T follicular helper cell (primary cell): ENCODE data around the gene PAM16.

Experiments used
- DNase-seq: peaks from one replicate; pipeline ENCODE4 v3.0.0-alpha.2; 2020; ENCODE audit warnings: low read depth

Gene PAM16

DNA sequence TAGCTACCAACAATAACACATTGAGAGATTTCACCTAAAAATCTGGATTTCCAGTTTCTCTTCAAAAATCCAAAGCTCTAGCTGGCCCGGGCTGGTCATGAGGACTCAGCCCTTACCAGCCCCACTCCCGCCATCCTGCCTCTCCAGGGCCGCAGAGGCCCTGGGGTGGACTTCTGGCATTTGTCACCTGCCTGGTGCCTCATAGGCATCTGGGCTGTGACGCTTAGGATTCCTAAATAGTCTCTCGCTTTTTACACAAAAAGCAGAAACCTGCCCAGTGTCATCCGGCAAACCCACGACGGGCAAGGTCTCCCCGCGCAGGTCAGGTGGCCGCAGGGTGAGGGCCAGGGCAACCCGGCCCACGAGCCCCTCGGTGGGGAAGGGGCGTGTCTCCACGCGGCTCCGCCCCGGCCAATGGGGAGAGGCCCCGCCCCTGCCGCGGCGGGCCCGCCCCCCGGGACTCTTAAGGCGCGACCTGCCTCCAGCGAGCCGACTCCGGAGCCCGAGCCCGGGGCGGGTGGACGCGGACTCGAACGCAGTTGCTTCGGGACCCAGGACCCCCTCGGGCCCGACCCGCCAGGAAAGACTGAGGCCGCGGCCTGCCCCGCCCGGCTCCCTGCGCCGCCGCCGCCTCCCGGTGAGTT lies 20.4 kb upstream of the PAM16 start, which contains the start of gene VASN:
TSS of gene VASN (plus strand) at position 492 of the 644 bp plus-strand sequence. CDS start 9,030 bp downstream, outside the sequence.
- peak; percentile 71 for DNase-seq

DNA sequence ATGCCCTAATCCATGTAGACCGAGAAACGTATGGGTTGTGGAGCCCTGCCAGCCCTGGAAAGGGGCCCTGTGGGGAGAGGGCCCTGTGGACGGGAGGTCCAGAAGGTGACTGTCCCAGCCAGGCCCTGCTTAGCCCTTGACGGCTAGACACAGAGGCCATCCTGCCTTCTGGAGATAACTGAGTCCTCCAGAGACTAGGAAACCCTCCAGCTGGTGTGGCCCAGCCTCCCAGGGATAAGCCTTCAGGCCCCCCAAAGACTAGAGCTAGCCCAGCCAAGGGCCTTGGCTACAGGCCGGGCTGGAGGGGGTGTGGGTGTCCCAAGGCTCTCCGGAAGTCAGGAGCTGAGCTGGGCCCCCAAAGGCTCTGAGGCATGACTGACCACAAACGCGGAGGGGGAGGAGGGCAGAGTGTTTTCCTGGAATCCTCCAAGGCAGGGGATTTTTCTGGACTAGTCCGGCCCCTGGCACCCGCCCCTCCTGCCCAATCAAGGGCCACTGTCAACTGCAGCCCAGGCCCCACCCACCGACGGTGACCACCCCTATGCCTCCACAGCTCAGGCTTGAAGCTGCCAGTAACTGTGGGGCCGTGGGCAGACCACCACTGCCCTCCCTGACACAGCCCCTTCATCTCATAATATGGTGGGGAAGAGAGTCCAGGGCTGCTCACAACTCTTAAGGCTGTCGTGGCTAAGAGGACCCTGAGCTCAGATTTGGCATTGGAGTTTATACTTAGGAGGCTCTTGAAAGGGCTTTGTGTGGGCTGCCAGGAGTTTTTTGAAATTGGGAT lies 19.6 kb upstream of the PAM16 start:
- DNase-seq = no peak

DNA sequence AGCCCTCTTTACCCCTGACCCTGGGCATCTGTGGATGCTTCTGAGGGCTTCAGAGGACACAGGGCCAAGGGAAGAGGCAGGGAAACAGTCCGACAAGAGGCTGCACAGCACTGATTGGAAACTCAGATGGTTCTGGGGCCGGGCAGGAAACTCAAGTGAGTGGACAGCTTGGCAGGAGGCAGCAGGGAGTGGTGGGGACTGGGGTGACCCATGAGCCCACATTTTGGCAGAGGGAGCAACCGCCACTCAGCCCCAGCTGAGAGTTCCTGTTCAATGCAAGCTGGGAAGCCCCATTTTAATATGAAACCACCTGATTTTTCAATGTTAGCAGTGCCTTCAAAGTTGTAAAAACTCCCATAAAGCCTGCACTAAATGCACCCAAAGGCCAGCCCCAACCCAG lies 19.0 kb upstream of the PAM16 start:
- no peak for DNase-seq

DNA sequence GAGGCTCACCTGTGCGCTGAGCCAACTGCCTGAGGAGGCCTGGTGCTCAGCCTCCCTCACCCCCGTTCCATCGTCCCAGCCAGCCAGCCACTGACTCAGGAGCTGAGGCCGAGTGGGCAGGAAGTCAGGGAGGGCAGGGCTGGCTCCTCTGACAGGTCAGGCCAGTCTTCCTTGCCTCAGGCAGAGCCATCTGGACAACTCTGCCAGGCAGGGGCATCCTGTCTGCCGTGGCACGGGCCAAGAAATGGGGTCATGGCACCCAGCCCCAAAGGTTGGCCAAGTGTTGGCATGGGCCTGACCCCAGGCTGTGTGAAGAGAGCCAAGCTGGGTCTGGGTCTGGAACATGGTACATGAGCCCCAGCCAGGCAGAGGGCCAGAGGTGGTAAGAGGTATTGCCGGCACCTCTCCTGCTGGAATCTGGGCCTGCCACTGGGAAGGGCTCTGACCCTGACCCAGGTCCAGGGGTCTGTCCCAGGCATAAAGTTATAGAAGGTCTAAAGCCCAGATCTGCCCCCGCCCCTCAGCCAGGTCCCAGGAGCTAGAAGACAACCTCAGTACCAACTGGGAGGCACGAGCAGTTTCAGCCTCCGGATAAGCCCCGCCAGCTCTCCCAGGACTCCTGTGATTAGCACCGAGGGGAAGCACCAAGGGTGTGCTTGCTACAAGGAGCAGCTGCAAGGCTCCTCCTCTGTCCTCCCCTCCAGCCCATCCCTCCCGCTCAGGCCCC lies 18.0 kb upstream of the PAM16 start:
- no peak for DNase-seq

DNA sequence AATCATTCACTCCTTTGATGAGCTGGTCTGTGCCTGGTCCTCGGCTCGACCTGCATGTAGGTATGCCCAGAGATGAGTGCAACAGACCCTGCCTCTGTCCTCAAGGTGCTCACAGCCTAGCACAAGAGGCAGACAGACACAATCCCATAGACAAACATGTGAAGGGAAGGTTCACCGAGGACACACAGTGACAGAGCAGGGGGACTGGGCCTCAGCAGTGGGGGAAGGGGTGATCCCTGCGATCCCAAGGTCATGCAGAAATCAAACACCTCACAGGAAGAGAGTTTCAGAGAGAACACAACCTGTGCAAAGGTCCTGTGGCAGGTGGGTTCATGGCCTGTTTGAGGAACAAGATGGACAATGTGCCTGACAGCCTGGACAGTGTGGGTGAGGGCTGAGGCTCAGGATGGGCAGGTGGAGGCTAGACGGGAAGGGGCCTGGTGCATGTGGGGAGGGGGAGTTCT lies 16.3 kb upstream of the PAM16 start:
- no peak for DNase-seq

DNA sequence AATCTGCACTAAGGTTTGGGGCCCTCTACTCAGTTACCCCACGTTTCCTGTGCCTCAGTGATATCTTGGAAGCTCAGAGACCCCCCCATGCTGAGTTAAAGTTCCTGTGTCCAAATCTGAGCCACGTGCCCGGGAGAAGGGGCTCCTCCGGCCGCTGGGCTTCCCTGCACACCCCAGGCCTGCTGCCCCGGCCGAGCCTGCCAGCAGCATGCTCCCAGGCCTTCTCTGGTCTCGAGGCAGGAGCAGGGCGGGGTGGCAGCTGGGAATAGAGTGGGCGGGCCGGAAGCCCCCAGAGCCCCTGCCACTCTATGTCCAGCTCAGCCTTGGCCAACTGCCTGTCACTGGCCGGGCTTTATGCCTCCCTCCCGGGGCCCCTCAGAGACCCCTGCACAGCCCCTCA lies 14.9 kb upstream of the PAM16 start:
- DNase-seq = no peak

DNA sequence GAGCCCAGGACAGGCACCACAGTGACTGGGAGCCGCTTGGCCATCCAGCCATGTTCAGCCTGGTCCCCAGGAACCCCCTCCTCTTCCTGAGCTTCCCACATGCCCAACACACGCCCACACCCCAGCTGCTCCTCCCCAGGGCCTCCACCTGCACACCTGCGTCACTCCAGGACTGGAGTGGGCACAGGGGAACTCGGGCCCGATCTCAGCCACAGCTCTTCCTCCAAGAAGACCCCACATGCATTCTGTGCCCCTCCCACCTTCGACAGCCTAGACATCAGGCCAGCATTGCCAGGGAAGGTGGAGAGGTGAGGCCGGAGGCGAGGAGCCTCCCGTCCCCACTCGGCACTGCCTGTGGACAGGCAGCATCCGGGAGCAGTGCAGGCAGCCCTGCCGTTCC lies 14.5 kb upstream of the PAM16 start:
- no peak for DNase-seq

DNA sequence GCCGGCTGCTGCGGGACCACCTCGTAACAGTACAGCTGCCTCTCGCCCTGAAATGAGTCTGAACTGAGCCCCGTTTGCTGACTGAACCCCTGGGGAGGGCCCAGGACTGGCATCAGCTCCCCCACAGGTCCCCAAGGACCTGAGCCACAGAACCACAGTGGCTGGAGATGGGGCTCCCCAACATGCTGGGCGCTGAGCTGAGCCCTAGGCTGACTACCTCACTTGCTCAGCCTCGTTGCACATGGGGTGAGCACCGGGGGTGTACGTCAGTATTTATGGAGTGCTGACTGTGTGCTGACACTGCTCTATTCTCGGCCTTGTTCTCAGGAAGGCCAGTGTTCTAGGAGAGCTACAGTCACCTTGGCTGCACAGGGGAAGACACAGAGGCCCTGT lies 13.9 kb upstream of the PAM16 start:
- no peak for DNase-seq

DNA sequence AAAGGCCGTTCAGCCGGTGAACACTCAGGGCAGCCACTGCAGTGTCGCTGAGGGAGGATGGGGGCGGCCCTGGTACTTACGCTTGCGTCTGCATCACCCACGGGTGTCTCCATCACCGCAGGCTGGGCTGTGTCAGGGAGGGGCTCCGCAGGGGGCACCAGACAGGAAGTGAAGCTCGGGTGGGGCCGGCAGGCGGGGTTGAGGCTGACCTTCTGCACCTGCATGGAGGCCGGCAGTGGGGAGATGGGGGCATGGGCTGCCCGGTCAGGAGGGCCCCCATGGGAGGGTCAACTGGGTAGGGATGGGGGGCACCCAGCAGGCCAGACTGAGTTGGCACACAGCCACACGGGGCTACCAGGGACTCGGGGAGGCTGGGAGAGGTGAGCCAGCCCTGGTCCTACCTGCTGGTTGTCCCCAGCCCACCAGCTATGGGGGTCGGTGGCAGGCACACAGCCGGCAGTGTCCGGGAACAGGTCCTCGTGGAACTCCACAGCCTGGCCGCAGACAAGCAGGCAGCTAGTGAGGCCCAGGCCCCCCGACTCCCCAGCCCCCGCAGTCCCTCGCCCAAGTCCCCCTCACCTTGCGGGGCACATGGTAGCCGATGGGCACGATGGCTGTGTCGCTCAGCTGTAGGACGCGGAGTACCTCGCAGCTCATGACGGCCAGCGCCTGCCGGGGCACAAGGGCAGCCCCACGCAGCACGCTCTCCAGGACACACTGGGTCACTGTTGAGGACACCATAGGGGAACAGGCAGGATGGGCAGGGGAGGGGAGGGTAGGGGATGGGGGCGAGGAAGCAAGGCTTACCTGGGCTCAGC lies 13.3 kb upstream of the PAM16 start:
- DNase-seq = no peak

DNA sequence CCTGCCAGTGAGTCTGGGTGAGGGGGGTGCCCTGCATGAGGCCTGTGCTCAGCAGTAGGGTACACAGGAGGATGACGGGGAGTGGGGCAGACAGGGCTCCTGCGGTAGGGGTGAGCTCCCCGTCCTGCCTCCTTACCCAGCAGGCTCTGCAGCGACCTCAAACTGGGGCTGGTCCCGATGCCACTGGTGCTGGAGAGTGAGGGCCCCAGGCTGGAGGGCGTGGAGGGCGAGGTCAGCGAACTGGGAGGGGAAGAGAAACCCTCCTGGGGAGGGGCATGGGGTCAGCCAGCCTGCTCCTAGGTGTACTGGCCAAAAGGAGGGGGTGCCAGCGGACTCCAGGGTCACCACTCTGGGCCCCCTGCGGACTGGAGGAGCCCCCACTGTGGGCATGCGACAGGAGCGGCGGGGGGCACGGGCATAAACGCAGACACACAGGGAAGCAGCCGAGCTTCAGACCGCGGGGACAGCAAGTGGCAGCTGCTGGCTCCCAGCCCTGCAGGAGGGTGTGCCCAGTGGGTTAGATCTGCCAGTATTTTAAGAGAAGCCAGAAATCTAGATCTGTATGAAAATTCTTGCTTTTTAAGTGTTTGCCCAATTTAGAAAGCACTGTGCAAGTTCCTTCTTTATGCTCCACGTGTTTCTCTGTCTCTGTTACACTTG lies 11.5 kb upstream of the PAM16 start:
- no peak for DNase-seq

DNA sequence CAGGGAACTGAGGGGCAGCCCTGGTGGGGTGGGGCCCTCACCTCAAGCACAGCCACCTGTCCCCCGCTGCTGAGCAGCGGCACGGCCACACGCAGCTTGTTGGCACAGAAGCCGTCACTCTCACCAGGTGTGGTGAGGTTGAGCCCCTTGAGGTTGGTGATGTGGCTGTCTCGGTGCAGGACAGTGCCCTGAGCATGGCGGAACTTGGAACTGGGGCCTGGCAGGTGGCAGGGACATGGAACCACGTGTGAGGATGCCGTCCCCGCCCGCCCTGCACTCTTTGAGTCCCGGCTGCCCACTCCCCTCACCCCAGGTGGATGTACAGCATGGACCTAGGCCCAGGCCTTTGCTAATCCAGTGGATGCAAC lies 10.8 kb upstream of the PAM16 start:
- no peak for DNase-seq

DNA sequence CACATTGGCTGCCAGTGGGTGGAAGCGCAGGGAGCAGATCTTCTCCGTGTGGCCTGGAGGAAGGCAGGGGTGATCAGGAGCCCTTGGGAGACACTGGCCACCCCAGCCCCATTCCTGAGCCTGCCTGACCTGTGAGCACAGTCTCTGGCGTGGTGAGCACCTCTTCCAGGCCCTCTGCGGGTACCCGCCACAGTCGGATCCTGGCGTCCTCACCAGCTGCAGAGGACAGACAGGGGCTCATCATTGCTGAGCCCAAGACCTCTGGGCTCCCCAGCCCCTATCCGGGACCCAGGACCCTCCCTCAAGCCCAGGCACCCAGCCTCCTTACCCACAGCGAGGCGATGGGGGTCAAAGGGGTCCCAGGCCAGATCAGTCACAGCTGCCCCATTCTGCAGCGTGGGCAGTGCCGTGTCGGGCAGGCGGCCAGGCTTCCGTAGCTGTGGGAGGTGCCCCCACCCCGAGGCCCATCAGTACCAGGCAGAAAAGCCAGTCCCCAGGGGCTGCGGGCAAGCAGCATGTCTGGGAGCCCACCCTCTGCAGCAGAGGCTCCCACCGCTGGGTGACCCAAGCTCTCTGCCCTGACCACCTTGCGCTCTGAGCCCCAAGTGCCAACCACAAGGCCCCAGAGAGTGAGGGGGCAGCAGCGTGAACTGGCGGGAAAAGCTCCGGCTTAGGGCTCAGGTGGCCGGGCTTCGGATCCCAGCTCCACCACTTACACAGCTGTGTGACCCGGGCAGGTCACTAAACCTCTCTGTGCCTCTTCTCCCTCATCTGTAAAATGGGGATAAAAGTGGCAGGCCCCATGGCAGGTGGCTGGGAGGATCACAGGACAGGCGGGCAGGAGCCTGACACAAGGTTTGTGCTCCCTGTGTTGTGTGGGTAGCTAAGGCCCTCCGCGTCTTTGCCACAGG lies 10.2 kb upstream of the PAM16 start:
- DNase-seq = no peak

DNA sequence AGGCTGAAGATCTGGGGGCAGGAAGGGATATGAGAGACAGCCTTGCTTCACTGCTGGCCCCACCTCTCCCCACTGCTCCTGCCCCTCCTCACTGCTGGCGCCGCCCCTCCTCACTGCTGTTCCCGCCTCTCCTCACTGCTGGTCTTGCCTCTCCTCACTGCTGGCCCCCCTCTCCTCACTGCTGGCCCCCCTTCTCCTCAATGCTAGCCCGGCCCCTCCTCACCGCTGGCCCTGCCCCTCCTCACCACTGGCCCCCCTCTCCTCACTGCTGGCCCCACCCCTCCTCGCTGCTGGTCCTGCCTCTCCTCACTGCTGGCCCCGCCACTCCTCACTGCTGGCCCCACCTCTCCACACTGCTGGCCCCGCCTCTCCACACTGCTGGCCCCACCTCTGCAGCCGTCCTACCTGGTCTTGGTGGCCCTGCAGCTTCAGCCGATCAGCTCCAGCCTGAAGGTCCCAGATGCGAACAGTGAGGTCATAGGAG lies 9.5 kb upstream of the PAM16 start:
- DNase-seq = no peak

DNA sequence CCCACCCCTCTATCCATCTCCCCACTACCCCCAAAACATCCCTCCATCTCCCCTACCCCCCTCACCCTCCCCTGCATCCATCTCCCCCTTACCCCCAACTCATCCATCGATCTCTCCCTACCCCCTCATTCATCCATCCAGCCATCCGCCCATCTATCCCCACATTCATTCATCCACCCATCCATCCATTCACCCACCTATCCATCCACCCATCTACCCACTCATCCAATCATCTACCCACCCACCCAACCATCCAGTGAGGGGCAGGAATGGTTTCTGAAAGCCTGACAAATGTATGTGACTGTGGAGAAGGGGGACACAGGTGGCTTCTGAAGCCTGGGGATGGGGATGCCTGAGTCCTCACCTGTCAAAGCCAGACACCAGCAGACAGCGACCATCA lies 8.8 kb upstream of the PAM16 start:
- no peak for DNase-seq

DNA sequence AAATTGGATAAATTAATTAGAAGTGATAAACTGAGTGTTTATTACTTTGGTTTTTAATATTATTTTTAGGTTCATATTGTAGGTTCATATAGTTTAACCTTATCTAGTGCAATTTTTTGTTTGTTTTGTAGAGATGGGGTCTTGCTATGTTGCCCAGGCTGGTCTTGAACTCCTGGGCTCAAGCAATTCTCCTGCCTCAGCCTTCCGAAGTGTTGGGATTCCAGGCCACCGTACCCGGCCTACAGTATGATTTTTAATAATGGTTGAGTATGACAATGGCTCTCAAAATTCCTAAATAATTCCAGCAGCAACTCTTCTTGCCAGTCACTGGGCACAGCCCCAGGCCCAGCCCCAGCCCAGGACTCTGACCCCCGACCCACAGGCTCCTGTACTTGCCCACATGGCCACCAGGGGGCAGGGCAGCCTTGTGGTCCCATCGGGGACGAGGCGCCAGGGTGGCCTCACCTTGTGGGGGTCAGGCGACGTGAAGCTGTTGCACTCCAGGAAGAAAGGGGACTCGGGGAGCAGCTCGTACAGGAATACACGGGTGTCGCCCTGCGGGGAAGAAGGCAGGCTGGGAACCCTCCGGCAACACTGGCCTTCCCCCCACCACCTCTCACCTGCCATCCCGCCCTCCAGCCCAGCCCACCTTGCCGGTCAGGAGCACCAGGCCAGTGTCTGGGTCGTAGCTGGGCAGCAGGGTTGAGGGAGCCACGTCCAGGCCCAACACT lies 7.9 kb upstream of the PAM16 start:
- DNase-seq = peak; percentile 51

DNA sequence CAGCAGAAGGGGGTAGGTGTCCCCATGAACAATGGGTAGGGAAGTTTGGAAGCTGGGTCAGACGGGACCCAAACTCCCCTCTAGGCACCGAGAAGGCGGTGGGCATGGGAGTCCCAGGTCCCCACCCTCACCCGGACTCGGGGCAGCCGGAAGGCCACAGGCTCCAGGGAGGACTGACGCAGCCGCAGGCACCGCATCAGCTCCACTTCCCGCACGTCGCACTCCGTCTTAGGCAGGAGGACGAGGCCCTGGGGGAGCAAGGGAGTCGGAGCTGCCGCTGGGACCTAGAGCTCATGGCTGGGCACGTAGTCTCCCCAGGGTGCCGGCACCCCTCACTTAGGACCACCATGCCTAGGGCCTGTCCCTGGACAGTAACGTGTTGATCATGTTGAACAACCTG lies 7.1 kb upstream of the PAM16 start:
- no peak for DNase-seq

DNA sequence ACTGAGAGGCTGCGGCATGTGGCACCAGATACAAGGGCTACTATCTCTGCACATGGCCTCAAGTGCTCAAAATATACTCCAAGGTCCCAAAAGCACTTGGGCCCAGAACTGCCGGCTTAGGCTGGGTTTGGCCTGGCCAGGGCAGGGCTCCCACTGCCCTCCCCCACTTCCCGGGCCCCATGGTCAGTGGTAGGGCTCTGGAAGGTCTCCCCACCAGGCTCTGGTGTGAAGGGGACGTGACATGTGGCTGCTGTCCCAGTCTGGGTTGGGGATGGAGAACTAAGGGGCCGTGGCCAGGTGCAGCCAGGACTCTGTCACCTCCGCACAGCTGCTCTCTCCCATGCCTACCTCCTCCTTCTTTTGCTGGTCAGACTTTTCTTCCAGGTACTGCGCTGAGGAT lies 5.7 kb upstream of the PAM16 start:
- no peak for DNase-seq

DNA sequence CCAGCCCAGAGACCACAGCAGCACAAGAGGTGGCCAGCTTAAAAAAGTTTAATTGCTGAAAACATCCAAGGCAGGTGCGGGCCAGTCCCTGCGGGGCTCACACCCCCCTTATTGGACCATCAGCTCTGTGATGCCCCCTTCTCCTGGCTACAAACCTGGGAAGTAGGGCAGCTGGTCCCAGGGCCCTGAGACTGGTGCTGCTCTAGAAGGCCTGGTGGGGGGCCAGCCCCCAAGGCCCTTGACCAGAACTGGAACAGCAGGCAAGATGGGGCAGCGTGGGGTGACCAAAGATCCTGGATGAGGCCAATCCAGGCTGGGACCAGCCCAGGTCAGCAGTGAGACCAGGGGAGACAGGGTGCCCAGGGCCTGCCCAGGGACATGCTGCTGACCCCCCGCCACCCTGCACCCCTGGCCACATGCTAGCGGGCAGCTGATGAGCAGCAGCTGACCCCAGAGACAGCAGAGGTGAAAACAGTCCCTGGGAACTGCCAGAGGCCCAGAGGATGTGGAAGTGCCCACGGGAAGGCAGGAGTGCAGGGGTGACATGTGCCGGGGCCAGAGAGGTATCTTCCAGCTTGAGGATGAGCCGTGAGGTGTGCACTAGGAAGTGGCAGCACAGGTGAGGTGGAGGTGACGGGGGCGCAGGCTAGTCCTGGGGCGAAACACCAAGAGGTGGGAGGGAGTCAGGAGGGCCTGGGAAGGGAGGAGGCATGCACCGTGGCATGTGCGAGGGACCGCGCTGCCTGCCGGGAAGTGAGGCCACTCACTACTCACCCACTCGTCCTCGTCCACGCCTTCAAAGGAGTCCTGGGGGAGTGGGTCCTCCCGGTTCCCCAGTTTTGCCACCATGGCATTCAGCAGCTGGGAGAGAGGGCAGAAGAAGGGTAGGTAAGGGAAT lies 3.6 kb upstream of the PAM16 start:
- no peak for DNase-seq

DNA sequence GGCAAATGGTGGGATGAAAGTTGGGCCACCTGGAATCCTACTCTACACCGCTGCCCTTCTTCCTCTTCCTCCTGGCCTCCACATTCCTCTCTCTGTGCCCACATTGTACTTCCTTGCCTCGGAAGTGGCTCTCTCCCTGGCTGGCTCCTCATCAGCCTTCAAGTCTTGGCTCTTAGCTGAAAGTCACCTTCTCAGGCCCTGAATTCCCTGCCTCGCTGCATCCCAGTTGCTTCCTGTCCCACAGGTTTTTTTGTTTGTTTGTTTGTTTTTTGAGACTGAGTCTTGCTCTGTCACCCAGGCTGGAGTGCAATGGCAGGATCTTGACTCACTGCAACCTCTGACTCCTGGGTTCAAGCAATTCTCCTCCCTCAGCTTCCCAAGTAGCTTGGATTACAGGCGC lies 2.6 kb upstream of the PAM16 start:
- no peak for DNase-seq
